Esophagus squamous epithelium (tissue), 4 donors: Measurements from ENCODE around the gene MGARP.

Experiments
- POLR2A ChIP-seq, 4 donors: fragments of 450-650 bp; IDR thresholded peaks; one replicate each; pipeline ENCODE4 v1.6.1; 2017; ENCODE audit warnings: antibody characterized with exemption in 4 of 4, mild to moderate bottlenecking in 4 of 4, moderate library complexity in 3 of 4
- TF ChIP-seq, protein P1 (sequence below), 6 experiments: fragments of 450-650 bp in 4 of 6; fragments of 200-600 bp in 2 of 6; sonication (generic) in 2 of 6; IDR thresholded peaks; one replicate each; pipeline ENCODE4 v1.5.1; 2016 to 2019; ENCODE audit warnings: antibody characterized with exemption in 6 of 6, mild to moderate bottlenecking in 4 of 6, moderate library complexity in 4 of 6

DNA sequence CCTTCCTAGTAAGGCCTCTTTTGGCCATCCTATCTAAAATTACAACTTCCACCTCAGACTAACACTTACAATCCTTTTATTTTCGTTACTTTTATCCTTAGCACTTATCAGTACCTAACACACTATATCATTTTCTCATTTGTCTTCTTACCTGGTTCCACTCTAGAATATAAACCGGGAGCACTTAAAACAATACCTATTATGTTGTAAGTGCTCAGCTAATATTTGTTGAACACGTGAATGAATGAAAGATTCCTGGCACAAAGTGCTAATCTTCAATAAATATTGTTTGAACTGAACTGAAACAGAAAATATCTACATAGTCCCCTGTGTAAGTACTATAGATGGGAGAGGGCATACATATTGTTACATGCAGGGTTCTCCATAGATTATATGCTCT lies 14.4 kb downstream of the MGARP start:
- TF ChIP-seq, protein P1, sequence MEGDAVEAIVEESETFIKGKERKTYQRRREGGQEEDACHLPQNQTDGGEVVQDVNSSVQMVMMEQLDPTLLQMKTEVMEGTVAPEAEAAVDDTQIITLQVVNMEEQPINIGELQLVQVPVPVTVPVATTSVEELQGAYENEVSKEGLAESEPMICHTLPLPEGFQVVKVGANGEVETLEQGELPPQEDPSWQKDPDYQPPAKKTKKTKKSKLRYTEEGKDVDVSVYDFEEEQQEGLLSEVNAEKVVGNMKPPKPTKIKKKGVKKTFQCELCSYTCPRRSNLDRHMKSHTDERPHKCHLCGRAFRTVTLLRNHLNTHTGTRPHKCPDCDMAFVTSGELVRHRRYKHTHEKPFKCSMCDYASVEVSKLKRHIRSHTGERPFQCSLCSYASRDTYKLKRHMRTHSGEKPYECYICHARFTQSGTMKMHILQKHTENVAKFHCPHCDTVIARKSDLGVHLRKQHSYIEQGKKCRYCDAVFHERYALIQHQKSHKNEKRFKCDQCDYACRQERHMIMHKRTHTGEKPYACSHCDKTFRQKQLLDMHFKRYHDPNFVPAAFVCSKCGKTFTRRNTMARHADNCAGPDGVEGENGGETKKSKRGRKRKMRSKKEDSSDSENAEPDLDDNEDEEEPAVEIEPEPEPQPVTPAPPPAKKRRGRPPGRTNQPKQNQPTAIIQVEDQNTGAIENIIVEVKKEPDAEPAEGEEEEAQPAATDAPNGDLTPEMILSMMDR (IDR thresholded peaks at IDR 0.05): no peak
- no peak for TF ChIP-seq POLR2A (IDR thresholded peaks at IDR 0.05)
